Right atrium auricular region (tissue), 2 donors: ENCODE results near the gene ADCK2. TPM values are rescaled to one million over a fixed set of nuclear protein-coding genes. Genes with fewer than 3 reads are reported as not detected.

Experiments
- DNase-seq: peaks from one replicate; pipeline ENCODE4 v3.0.0-alpha.2; 2019; ENCODE audit warnings: low spot score
- H3K27ac ChIP-seq, 2 donors: fragments of 200-600 bp; sonication (generic); 1 replicate in 1 of 2; 2 replicates in 1 of 2; pipeline ENCODE4 v1.5.1; 2016 to 2019
- H3K27me3 ChIP-seq, 2 donors: fragments of 200-600 bp; sonication (generic); one replicate each; pipeline versions ENCODE4 v1.5.1 to v1.6.0; 2017 to 2019
- H3K36me3 ChIP-seq: fragments of 200-600 bp; sonication (generic); one replicate; pipeline ENCODE4 v1.5.1; 2016
- H3K4me1 ChIP-seq, 2 donors: fragments of 200-600 bp; sonication (generic); one replicate each; pipeline versions ENCODE4 v1.5.1 to v1.6.0; 2017 to 2019
- H3K4me3 ChIP-seq, 2 donors: fragments of 200-600 bp; sonication (generic); 1 replicate in 1 of 2; 2 replicates in 1 of 2; pipeline ENCODE4 v1.5.1; 2017 to 2019; ENCODE audit warnings: mild to moderate bottlenecking in 1 of 2, moderate library complexity in 1 of 2
- H3K9me3 ChIP-seq, 2 donors: fragments of 200-600 bp; sonication (generic); one replicate each; pipeline ENCODE4 v1.5.1; 2019
- CTCF ChIP-seq, 2 donors: fragments of 200-600 bp; sonication (generic); IDR thresholded peaks; one replicate each; pipeline ENCODE4 v1.5.1; 2019; ENCODE audit warnings: antibody characterized with exemption in 2 of 2
- total RNA-seq, 2 donors: library from RNA; depleted of rRNA; stranded (reverse); fragments of >200 nt; gene quantifications; one replicate each; pipeline ENCODE4 v1.1.0, GENCODE V29; 2016

Gene ADCK2
- total RNA-seq, 2 donors from 2014 or later, result 16.6 to 21.8 TPM

- no peak for TF ChIP-seq CTCF (IDR thresholded peaks at IDR 0.05)
- H3K27me3 ChIP-seq, result no peaks in the 10 kb centered on the region
- DNase-seq, result no peak
- peak overlapping the region; percentile 50 to 62 for H3K27ac ChIP-seq
- no peak overlapping the region for H3K4me3 ChIP-seq
- H3K4me1 ChIP-seq, result peaks cover 0 to 64% of the 10 kb centered on the region in 2 donors
- H3K36me3 ChIP-seq, result no peaks in the 10 kb centered on the region
- H3K9me3 ChIP-seq, result no peaks in the 10 kb centered on the region
These were observed 41.7 kb upstream of the ADCK2 start for GRCh38 chr7:140631021-140631420.

GRCh38 chr7:140631602-140632001, 41.1 kb upstream of the ADCK2 start:
- DNase-seq, result no peak
- Histone ChIP-seq H3K9me3 (no peaks in the 10 kb centered on the region), H3K4me1 (peaks cover 0 to 64% of the 10 kb centered on the region in 2 donors), H3K27me3 (no peaks in the 10 kb centered on the region), H3K4me3 (no peak overlapping the region), H3K27ac (peak overlapping the region; percentile 50 to 62), H3K36me3 (no peaks in the 10 kb centered on the region)
- TF ChIP-seq CTCF (IDR thresholded peaks at IDR 0.05), result no peak

- Histone ChIP-seq H3K36me3 (no peaks in the 10 kb centered on the region), H3K4me3 (no peak overlapping the region), H3K9me3 (no peaks in the 10 kb centered on the region), H3K27me3 (no peaks in the 10 kb centered on the region), H3K4me1 (peaks cover 0 to 79% of the 10 kb centered on the region in 2 donors), H3K27ac (peak overlapping the region; percentile 18 to 59)
- no peak for DNase-seq
- TF ChIP-seq CTCF (IDR thresholded peaks at IDR 0.05), result no peak
These were observed 37.4 kb upstream of the ADCK2 start for GRCh38 chr7:140635345-140635744.

GRCh38 chr7:140635816-140636215, 36.9 kb upstream of the ADCK2 start:
- Histone ChIP-seq H3K4me1 (peaks cover 0 to 77% of the 10 kb centered on the region in 2 donors), H3K27me3 (no peaks in the 10 kb centered on the region), H3K36me3 (no peaks in the 10 kb centered on the region), H3K27ac (peak overlapping the region; percentile 18 to 59), H3K4me3 (no peak overlapping the region), H3K9me3 (no peaks in the 10 kb centered on the region)
- TF ChIP-seq CTCF (IDR thresholded peaks at IDR 0.05), result no peak
- DNase-seq, result no peak

GRCh38 chr7:140637400-140637799, 35.3 kb upstream of the ADCK2 start:
- Histone ChIP-seq H3K36me3 (no peaks in the 10 kb centered on the region), H3K9me3 (no peaks in the 10 kb centered on the region), H3K4me3 (no peak overlapping the region), H3K27me3 (no peaks in the 10 kb centered on the region), H3K4me1 (peaks cover 0 to 74% of the 10 kb centered on the region in 2 donors), H3K27ac (peak overlapping the region; percentile 35 to 90)
- TF ChIP-seq CTCF (IDR thresholded peaks at IDR 0.05), result no peak
- DNase-seq, result no peak

- Histone ChIP-seq H3K4me3 (peak overlapping the region in 1 of 2 donors; percentile 6), H3K27me3 (no peaks in the 10 kb centered on the region), H3K27ac (peak overlapping the region; percentile 81 to 90), H3K36me3 (no peaks in the 10 kb centered on the region), H3K9me3 (no peaks in the 10 kb centered on the region), H3K4me1 (peaks cover 0 to 73% of the 10 kb centered on the region in 2 donors)
- TF ChIP-seq CTCF (IDR thresholded peaks at IDR 0.05), result peak in 1 of 2 donors; percentile 12
- peak; percentile 77 for DNase-seq
These were observed 34.5 kb upstream of the ADCK2 start for GRCh38 chr7:140638173-140638791.
